ENCODE measurements around the gene BBS4.

BBS4 gene

GRCh38 chr15:72766780-72767179 lies 80.8 kb downstream of the BBS4 start:
- no peak for DNase-seq

GRCh38 chr15:72770673-72771328 lies 84.8 kb downstream of the BBS4 start:
- no peak for DNase-seq

- DNase-seq: no peak
These were observed 85.3 kb downstream of the BBS4 start for GRCh38 chr15:72771329-72771725.

GRCh38 chr15:72774696-72775383 lies 88.8 kb downstream of the BBS4 start:
- DNase-seq: no peak

- no peak for DNase-seq
These were observed 92.8 kb downstream of the BBS4 start for GRCh38 chr15:72778796-72779195.

GRCh38 chr15:72781631-72782030 lies 95.6 kb downstream of the BBS4 start:
- no peak for DNase-seq

GRCh38 chr15:72782274-72783003 lies 96.4 kb downstream of the BBS4 start:
- no peak for DNase-seq

GRCh38 chr15:72783004-72783639 lies 97.1 kb downstream of the BBS4 start:
- peak in 1 of 2 donors; percentile 33 for DNase-seq

GRCh38 chr15:72783640-72784455 lies 97.8 kb downstream of the BBS4 start, which contains the start of gene ADPGK:
ADPGK (minus strand) TSS chr15:72783758; CDS start chr15:72783691, 67 bp downstream.
- peak; percentile 94 to 95 for DNase-seq

GRCh38 chr15:72784456-72784876 lies 98.5 kb downstream of the BBS4 start:
- DNase-seq: no peak

- peak; percentile 38 to 45 for DNase-seq
These were observed 99.4 kb downstream of the BBS4 start for GRCh38 chr15:72785432-72785831.

- DNase-seq: no peak
These were observed 99.8 kb downstream of the BBS4 start for GRCh38 chr15:72785841-72786240.

GRCh38 chr15:72786242-72786641 lies 100.2 kb downstream of the BBS4 start:
- DNase-seq: no peak

GRCh38 chr15:72786676-72787345 lies 100.8 kb downstream of the BBS4 start:
- DNase-seq: no peak

GRCh38 chr15:72787526-72787925 lies 101.5 kb downstream of the BBS4 start:
- DNase-seq: no peak

Measured in stimulated activated CD4-positive, alpha-beta T cell treated with anti-CD3 and anti-CD28 coated beads, Interleukin-2, amount 100 ng/mL, for 48 hours (primary cell).